UCSD-AML1 (cell line): ENCODE results near the gene CELSR1.
A peak's percentile ranks its signal among the peaks of the same experiment; 100 is the strongest.

Experiments
- DNase-seq: peaks from one replicate; lab custom pipeline; 2025; ENCODE audit not compliant: unreplicated experiment; lab: John Stamatoyannopoulos, UW

Gene CELSR1

GRCh38 chr22:46574993-46575910 is 37.8 kb upstream of the CELSR1 start:
- DNase-seq = no peak

DNA sequence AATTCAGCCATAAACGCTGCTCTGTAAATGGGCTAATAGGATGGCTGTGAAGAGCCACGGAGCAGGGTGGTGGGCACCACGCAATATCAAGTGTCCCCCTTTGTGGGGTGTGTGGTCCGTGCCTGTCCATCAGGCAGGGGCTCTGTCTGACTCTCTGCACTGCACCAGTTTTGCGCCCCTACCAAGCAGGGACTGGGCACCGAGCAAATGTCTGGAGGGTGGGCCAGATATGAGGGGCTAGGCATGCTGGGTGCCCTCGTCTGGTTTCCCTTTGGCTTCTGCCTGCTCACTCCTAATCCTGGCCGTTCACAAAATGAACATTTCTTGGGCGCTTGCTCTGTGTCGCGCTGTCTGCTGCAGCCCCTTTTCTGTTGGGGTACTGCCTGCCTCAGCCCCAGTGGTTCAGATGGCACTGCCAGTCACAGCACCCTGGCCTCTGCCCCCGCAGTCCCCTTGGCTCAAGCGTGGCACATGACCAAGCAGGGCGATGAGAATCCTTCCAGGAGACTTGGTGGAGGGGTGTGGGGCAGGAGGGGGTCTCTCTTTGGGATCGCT is 37.1 kb upstream of the CELSR1 start:
- DNase-seq = no peak

DNA sequence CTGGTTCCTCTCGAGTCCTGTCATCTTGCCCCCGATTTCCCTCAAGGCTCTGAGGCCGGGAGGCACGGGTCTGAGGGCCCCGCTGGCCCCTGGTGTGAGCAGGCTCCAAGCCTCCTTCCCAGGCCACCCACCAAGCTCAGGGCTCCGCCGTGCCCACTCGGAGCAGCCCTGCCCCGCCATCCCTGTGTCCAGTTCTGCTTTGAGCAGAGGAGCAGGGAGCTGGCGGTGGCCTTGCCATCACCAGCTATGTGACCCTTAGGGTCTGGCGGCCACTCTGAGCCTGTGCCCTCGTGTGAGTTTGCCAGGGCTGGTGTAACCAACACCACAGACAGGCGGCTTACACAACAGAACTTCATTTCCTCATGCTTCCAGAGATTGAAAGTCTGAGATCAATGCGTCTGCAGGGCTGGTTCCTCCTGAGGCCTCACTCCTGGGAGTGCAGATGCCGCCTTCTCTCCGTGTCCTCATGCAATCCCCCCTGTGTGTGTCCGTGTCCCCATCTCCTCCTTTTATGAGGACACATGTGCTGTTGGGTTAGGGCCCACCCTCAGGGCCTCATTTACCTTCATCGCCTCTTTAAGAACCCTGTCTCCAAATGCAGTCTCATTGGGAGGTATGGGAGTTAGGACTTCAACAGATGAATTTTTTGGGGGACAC is 36.5 kb upstream of the CELSR1 start:
- no peak for DNase-seq

- no peak for DNase-seq
These were observed 35.7 kb upstream of the CELSR1 start for GRCh38 chr22:46572911-46573780.

GRCh38 chr22:46571642-46572250 is 34.3 kb upstream of the CELSR1 start:
- DNase-seq = no peak

- DNase-seq = no peak
These were observed 32.7 kb upstream of the CELSR1 start for GRCh38 chr22:46569848-46570695.

DNA sequence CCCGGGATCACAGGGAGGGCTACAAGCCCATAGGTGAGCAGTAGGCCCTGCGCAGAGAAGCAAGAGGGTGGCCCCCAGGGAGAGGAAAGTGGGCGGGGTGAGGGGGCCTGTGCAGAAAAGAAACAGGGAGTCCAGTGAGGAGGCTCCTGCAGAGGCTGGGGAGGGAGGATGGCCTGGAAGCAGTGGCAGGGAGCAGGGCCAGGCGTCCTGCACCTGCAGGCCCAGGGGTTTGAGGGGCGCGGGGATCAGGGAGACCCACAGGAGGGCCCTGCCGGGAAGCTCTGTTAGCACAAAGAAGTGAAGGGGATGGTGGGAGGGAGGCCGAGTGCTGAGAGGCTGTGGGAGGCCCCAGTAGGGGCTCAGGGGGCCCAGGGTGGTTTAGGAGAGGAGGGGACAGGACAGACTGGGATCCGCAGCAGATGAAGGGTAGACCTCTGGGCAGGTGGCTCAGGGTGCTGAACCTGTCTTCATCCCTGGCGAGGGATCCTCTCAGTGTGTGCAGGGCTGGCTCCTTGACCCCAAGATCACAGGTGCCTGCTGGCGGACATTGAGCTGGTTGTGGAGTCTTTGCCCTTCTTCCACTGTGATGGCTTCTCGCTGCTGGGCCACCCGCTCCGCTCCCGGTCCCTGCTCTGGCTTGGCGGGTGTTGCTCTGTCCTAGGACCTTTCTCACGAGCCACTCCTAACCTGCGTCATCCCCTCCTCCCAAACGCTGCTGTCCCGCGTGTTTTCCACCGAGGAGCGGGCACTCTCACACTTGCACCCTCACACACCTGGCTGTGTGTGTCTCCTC is 31.8 kb upstream of the CELSR1 start:
- DNase-seq = no peak

GRCh38 chr22:46568102-46568809 is 30.8 kb upstream of the CELSR1 start:
- no peak for DNase-seq

DNA sequence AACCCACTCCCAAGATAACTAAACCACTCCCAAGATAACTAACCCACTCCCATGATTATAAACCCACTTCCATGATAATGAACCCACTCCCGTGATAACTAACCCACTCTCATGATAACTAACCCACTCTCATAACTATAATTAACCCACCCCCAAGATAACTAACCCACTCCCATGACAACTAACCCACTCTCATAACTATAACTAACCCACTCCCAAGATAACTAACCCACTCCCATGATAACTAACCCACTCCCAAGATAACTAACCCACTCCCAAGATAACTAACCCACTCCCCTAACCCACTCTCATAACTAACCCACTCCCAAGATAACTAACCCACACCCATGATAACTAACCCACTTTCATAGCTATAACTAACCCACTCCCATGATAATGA is 30.1 kb upstream of the CELSR1 start:
- DNase-seq = no peak

DNA sequence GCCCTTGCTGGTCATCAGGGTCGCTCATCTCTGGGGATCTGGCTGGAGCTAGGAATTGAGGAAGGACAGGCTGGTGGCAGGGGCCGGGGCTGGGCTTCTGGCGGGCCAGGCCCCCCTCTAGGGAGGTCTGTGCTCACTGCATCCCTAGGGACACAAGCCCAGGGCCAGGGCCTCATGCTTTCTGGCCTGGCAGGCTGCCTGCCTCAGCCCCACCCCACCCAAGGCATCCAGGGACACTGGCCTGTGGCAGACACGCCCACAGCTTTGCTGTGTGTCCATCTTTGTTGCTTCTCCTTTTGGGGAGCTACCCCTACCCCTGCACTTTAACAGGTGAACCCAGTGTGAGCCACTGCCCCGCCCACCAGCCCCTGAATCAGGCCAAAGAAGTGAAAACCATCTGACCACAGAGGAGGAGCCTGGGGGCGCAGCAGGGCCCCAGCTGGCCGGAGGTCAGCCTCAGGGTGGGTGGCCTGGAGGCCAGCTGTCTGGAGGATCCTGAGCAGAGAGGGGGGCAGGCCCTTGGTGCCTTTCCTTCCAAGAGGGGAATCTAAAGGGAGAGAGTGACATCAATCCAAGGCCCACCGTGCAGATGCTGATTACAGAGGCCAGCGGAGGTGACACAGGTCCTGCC is 26.8 kb upstream of the CELSR1 start:
- DNase-seq = no peak

DNA sequence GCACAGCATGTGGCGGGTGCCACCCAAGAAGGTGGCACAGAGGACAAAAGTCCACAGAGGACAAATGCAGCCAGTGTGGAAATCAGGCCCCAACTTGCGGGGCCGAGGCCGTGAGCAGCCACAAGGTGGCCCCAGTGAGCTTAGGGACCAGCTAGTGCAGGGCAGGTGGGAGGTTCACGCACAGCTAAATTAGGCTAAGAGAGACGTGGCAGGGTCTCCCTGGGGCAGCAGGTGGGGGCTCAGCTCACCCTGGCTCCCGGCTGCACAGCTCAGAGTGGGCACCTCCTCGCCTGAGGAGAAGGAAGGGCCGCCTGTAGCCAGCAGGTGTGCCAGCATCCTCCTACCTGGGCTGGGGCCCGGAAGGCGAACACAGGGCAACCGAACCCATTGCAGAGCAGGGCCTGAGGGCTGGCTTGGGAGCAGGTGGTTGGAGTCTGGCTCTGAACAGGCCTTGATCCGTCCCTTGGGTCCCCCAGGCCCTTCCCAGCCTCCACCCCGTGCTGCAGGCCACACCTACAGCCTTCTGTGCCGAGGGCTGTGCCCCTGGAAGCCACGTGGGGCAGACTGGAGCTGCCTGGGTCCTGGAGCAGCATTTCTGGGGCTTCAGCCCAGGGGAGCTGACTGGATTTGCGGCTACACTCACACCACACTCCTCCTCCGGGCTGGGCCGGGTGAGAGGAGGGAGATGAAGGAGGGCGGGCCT is 26.1 kb upstream of the CELSR1 start:
- DNase-seq = peak; percentile 78

GRCh38 chr22:46561435-46561905 is 24.1 kb upstream of the CELSR1 start:
- peak; percentile 42 for DNase-seq

DNA sequence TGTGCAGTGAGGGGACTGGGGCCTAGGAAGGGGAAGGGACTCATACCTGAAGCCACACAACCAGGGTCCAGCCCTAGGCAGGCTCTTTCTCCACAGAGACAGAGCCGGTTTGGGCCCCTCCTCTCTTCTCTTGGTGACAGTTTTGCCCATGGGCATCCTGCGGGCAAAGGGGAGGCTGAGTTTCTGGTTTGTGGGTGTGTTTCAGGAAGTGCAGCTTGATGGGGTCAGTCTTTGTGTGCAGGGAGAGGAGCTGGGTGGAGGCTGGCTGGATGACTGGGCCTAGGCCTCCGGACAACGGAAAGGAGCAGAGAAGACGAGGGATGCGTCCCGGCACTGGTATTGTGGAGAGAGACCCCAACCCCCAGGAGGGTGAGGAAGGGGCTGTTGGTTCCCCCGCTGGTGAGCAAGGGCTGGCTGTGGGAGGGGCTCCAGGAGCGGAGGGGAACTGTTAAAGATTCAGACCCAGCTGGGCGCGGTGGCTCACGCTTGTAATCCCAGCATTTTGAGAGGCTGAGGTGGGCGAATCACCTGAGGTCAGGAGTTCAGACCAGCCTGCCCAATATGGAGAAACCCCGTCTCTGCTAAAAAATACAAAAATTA is 23.4 kb upstream of the CELSR1 start:
- no peak for DNase-seq

- DNase-seq = no peak
These were observed 20.5 kb upstream of the CELSR1 start for GRCh38 chr22:46557736-46558480.

GRCh38 chr22:46556775-46557174 is 19.4 kb upstream of the CELSR1 start:
- DNase-seq = no peak

GRCh38 chr22:46553189-46553588 is 15.8 kb upstream of the CELSR1 start:
- no peak for DNase-seq
